Neural progenitor cell (in vitro differentiated cells): Measurements from ENCODE around the gene ELOVL1. TPM values are rescaled to one million over a fixed set of nuclear protein-coding genes. Genes with fewer than 3 reads are reported as not detected.

Experiments used
- DNase-seq: peaks from one replicate; pipeline ENCODE4 v3.0.0-alpha.2; 2016; ENCODE audit warnings: low spot score
- H2AFZ ChIP-seq: fragments of 200-600 bp; sonication (generic); replicated peaks from 2 replicates; pipeline ENCODE4 v1.6.1; 2016; ENCODE audit warnings: antibody characterized with exemption
- H3F3A ChIP-seq: fragments of 200-600 bp; sonication (generic); 2 replicates; pipeline ENCODE4 v1.6.1; 2016; ENCODE audit warnings: antibody characterized with exemption, low read depth
- H3K27ac ChIP-seq: fragments of 200-600 bp; sonication (generic); 2 replicates; pipeline ENCODE4 v1.5.1; 2016; ENCODE audit warnings: mild to moderate bottlenecking
- H3K27me3 ChIP-seq: fragments of 200-600 bp; sonication (generic); 2 replicates; pipeline ENCODE4 v1.6.1; 2016; ENCODE audit warnings: mild to moderate bottlenecking, moderate library complexity
- H3K36me3 ChIP-seq: fragments of 200-600 bp; sonication (generic); 2 replicates; pipeline ENCODE4 v1.5.1; 2016
- H3K4me1 ChIP-seq: fragments of 200-600 bp; sonication (generic); 2 replicates; pipeline ENCODE4 v1.6.1; 2016; ENCODE audit warnings: mixed run types
- H3K4me2 ChIP-seq: fragments of 200-600 bp; sonication (generic); 2 replicates; pipeline ENCODE4 v1.6.1; 2016
- H3K4me3 ChIP-seq: fragments of 200-600 bp; sonication (generic); 2 replicates; pipeline ENCODE4 v1.5.1; 2016
- H3K79me2 ChIP-seq: fragments of 200-600 bp; sonication (generic); 2 replicates; pipeline ENCODE4 v1.6.1; 2016; ENCODE audit warnings: low read depth
- H3K9ac ChIP-seq: fragments of 200-600 bp; sonication (generic); 2 replicates; pipeline ENCODE4 v1.6.1; 2016
- H3K9me3 ChIP-seq: fragments of 200-600 bp; sonication (generic); 2 replicates; pipeline ENCODE4 v1.5.1; 2016; ENCODE audit warnings: low read depth
- H4K20me1 ChIP-seq: fragments of 200-600 bp; sonication (generic); 2 replicates; pipeline ENCODE4 v1.6.1; 2016; ENCODE audit warnings: low read depth
- H3K27ac Mint-ChIP-seq: 3 replicates; pipeline ENCODE4 v1.8.0; 2021; ENCODE audit warnings: mixed read lengths
- H3K27me3 Mint-ChIP-seq: 2 replicates; pipeline ENCODE4 v1.8.0; 2022; ENCODE audit warnings: low read depth, mild to moderate bottlenecking, inconsistent platforms, moderate library complexity, mixed read lengths; ENCODE audit not compliant: insufficient read depth
- H3K36me3 Mint-ChIP-seq: 3 replicates; pipeline ENCODE4 v1.8.0; 2021; ENCODE audit warnings: mixed read lengths
- H3K4me1 Mint-ChIP-seq: 3 replicates; pipeline ENCODE4 v1.8.0; 2021; ENCODE audit warnings: mixed read lengths
- H3K4me3 Mint-ChIP-seq: 3 replicates; pipeline ENCODE4 v1.8.0; 2021; ENCODE audit warnings: mild to moderate bottlenecking, moderate library complexity, mixed read lengths
- H3K9me3 Mint-ChIP-seq: 3 replicates; pipeline ENCODE4 v1.8.0; 2020; ENCODE audit warnings: mixed read lengths
- CTCF ChIP-seq: fragments of 200-600 bp; sonication (generic); IDR thresholded peaks from 2 replicates; pipeline ENCODE4 v1.5.1; 2017; ENCODE audit warnings: antibody characterized with exemption, mild to moderate bottlenecking
- EZH2 ChIP-seq: fragments of 200-600 bp; sonication (generic); IDR thresholded peaks from 2 replicates; pipeline ENCODE4 v1.6.1; 2017; ENCODE audit warnings: antibody characterized with exemption, mild to moderate bottlenecking, moderate library complexity
- EZH2phosphoT487 ChIP-seq: fragments of 200-600 bp; sonication (generic); IDR thresholded peaks from 2 replicates; pipeline ENCODE4 v1.6.1; 2017; ENCODE audit warnings: antibody characterized with exemption
- total RNA-seq: library from RNA; depleted of rRNA; stranded (reverse); fragments of >200 nt; gene quantifications from 2 replicates; pipeline ENCODE4 v1.2.3, GENCODE V29; 2015; ENCODE audit warnings: low replicate concordance

The ELOVL1 gene
- total RNA-seq, 1 donor from 2014 or later, result 5.6 TPM

- peak within 1 kb of the TSS; percentile 81 for H3K4me3 ChIP-seq
- peak within 1 kb of the TSS; percentile 97 for H2AFZ ChIP-seq
- H3K4me2 ChIP-seq, result peak within 1 kb of the TSS; percentile 92
- H3K4me1 Mint-ChIP-seq, result peaks cover 20% of the 10 kb centered on the region
- H3K9me3 ChIP-seq, result no peaks in the 10 kb centered on the region
- H3K9ac ChIP-seq, result peak within 1 kb of the TSS; percentile 60
- no peaks in the 10 kb centered on the region for H3K9me3 Mint-ChIP-seq
- H4K20me1 ChIP-seq, result peaks cover 16% of the 10 kb centered on the region
- peak within 1 kb of the TSS; percentile 100 for H3K4me3 Mint-ChIP-seq
- peak within 1 kb of the TSS; percentile 87 for H3K27ac ChIP-seq
- peaks cover 9% of the 10 kb centered on the region for H3K4me1 ChIP-seq
- H3K27me3 Mint-ChIP-seq, result peaks cover 6% of the 10 kb centered on the region
- peak within 1 kb of the TSS; percentile 97 for H3K27ac Mint-ChIP-seq
- H3K36me3 Mint-ChIP-seq, result peaks cover 5% of the 10 kb centered on the region
- H3F3A ChIP-seq, result peaks cover 12% of the 10 kb centered on the region
- H3K36me3 ChIP-seq, result no peaks in the 10 kb centered on the region
- no peaks in the 10 kb centered on the region for H3K27me3 ChIP-seq
- no peak for TF ChIP-seq CTCF
- peak; percentile 28 for TF ChIP-seq EZH2
- TF ChIP-seq EZH2phosphoT487, result no peak
- DNase-seq, result peak; percentile 98
- peaks cover 34% of the 10 kb centered on the region for H3K79me2 ChIP-seq
These were observed 21.8 kb upstream of the ELOVL1 start, which contains the start of the genes MED8 and SZT2 for GRCh38 chr1:43389326-43390313. Gene MED8 (minus strand): TSS chr1:43389800. CDS start chr1:43389764, 36 bp downstream. Gene SZT2 (plus strand): TSS chr1:43389899. CDS start chr1:43389969, 70 bp downstream.

GRCh38 chr1:43388613-43389012 is 20.8 kb upstream of the ELOVL1 start:
- peaks cover 9% of the 10 kb centered on the region for H3K4me1 ChIP-seq
- Mint-ChIP-seq H3K27ac (no peak overlapping the region), H3K9me3 (no peaks in the 10 kb centered on the region), H3K36me3 (peaks cover 7% of the 10 kb centered on the region), H3K4me1 (peaks cover 20% of the 10 kb centered on the region), H3K4me3 (peak overlapping the region; percentile 100), H3K27me3 (peaks cover 6% of the 10 kb centered on the region)
- H3F3A ChIP-seq, result peaks cover 12% of the 10 kb centered on the region
- H3K27ac ChIP-seq, result peak overlapping the region; percentile 87
- H4K20me1 ChIP-seq, result peaks cover 16% of the 10 kb centered on the region
- no peak overlapping the region for H3K9ac ChIP-seq
- no peaks in the 10 kb centered on the region for H3K9me3 ChIP-seq
- H2AFZ ChIP-seq, result no peak overlapping the region
- H3K4me3 ChIP-seq, result peak overlapping the region; percentile 81
- peak overlapping the region; percentile 92 for H3K4me2 ChIP-seq
- no peaks in the 10 kb centered on the region for H3K36me3 ChIP-seq
- H3K27me3 ChIP-seq, result no peaks in the 10 kb centered on the region
- TF ChIP-seq EZH2phosphoT487 (no peak), EZH2 (no peak), CTCF (no peak)
- H3K79me2 ChIP-seq, result peaks cover 34% of the 10 kb centered on the region
- no peak for DNase-seq

GRCh38 chr1:43387976-43388599 is 20.3 kb upstream of the ELOVL1 start:
- no peak overlapping the region for H3K27ac ChIP-seq
- peaks cover 6% of the 10 kb centered on the region for H3K27me3 Mint-ChIP-seq
- no peak overlapping the region for H3K4me2 ChIP-seq
- no peak overlapping the region for H2AFZ ChIP-seq
- H3K9ac ChIP-seq, result no peak overlapping the region
- H3K4me1 Mint-ChIP-seq, result peaks cover 20% of the 10 kb centered on the region
- H4K20me1 ChIP-seq, result peaks cover 16% of the 10 kb centered on the region
- H3K36me3 ChIP-seq, result no peaks in the 10 kb centered on the region
- TF ChIP-seq EZH2phosphoT487 (no peak), EZH2 (no peak), CTCF (no peak)
- peaks cover 34% of the 10 kb centered on the region for H3K79me2 ChIP-seq
- H3K4me3 Mint-ChIP-seq, result peak overlapping the region; percentile 100
- no peaks in the 10 kb centered on the region for H3K9me3 Mint-ChIP-seq
- peaks cover 12% of the 10 kb centered on the region for H3F3A ChIP-seq
- peaks cover 9% of the 10 kb centered on the region for H3K4me1 ChIP-seq
- H3K36me3 Mint-ChIP-seq, result peaks cover 7% of the 10 kb centered on the region
- no peaks in the 10 kb centered on the region for H3K27me3 ChIP-seq
- H3K27ac Mint-ChIP-seq, result no peak overlapping the region
- H3K9me3 ChIP-seq, result no peaks in the 10 kb centered on the region
- DNase-seq, result no peak
- no peak overlapping the region for H3K4me3 ChIP-seq
